Astrocyte (in vitro differentiated cells and primary cell): ENCODE measurements around the gene APBA2.

Experiments
- EZH2 ChIP-seq: IDR thresholded peaks from 2 replicates; pipeline ENCODE4 v1.6.1; 2012; ENCODE audit warnings: mild to moderate bottlenecking, low read length, inconsistent platforms; ENCODE audit not compliant: insufficient read depth
- TF ChIP-seq, protein P1 (sequence below): IDR thresholded peaks from 2 replicates; pipeline ENCODE4 v1.5.1; 2011; ENCODE audit warnings: low read depth, mild to moderate bottlenecking, inconsistent platforms, low read length, moderate library complexity; ENCODE audit not compliant: insufficient read depth

DNA sequence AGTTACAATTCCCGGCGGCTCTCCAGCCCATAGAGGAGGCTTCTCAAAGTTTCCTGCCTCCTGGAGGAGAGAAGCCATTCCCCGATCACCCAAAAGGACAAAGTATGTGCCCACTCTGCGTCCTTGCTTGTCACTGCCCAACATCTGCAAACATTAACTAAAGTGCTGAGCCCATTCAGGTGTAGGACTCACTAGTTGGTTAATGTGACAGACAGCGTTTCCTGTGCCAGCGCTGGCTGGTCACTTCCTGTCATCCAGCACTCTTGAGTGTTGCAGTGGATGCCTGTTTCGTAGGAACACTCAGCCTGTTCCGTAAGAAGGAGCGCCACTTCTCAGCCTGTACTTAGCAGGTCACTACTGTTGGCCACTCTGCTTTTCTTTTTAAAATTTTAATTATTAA, 100.3 kb downstream of the APBA2 start:
- TF ChIP-seq, protein P1, sequence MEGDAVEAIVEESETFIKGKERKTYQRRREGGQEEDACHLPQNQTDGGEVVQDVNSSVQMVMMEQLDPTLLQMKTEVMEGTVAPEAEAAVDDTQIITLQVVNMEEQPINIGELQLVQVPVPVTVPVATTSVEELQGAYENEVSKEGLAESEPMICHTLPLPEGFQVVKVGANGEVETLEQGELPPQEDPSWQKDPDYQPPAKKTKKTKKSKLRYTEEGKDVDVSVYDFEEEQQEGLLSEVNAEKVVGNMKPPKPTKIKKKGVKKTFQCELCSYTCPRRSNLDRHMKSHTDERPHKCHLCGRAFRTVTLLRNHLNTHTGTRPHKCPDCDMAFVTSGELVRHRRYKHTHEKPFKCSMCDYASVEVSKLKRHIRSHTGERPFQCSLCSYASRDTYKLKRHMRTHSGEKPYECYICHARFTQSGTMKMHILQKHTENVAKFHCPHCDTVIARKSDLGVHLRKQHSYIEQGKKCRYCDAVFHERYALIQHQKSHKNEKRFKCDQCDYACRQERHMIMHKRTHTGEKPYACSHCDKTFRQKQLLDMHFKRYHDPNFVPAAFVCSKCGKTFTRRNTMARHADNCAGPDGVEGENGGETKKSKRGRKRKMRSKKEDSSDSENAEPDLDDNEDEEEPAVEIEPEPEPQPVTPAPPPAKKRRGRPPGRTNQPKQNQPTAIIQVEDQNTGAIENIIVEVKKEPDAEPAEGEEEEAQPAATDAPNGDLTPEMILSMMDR = no peak
- TF ChIP-seq EZH2 = no peak
